NCI-H1417 treated with DMSO at 0.1 percent for 48 hours (cell line): ENCODE measurements around the gene TNNI3K.

ENCODE experiments used
- DNase-seq: peaks from one replicate; lab custom pipeline; 2025; lab: John Stamatoyannopoulos, UW

TNNI3K gene

DNA sequence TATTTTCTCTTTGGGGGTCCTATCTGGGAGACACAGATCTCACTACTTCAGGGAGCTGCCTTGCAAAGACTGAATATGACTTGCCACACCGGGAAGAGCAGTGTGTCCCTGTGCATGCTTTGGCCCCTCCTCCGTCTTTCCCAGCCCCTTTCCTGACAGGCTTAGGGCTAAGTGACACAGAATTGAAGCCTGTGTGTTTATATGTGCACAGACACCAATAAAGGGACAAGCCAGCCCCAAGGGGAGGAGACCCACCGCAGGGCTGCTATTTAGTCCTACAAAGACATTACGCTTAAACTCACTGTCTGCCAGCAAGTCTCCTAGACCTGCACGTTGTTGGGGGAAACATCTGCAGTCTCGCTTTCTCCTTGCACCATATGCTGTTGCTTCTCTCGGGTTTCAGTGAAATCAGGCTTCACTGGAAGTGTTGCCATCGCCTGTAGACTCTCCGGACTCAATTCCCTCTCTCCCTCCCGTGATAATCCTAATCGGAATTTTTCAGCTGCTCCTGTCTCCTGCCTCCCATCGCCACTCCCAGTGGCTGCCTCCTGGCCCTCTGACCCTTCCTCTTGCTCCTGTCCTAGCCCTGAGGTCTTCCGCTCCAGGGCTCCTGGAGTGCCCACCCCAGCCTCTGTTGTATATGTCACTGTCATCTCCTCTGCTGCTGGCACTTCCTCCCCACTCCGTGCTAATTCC, 335.8 kb downstream of the TNNI3K start:
- no peak for DNase-seq

DNA sequence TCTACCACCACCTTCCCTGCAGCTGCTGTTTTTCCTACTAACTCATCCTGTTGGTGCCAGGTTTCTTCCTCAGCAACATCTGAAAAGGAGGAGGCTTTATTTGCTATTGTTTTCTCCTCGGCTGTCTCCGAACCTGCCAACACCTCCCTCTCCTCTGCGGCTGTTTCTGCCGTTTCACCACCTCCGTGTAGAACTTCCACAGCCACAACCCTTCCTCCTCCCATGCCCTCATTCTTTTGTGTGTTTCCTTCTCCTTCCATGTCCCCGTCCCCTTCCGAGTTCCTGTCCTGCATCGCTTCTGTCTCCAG, 336.3 kb downstream of the TNNI3K start:
- no peak for DNase-seq

DNA sequence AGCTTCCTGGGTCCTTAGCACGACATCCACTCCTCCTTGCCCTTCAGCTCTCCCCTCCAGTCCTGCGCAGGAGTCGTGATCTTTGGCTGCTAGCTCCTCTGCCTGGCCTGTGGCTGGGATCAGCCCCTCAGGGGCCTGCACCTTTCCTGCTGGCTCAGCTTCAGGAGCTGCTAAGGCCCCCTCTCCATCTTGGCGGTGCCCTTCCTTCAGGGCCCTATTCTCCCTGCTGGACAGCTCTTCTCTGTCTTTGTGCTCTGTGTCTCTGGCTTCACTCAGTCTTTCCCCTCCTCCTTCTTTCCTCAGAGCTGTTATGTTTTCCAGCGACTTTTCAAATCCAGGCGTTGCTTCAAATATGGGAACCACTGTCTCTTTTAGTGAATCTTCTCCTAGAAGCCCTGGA, 336.7 kb downstream of the TNNI3K start:
- DNase-seq, result no peak

DNA sequence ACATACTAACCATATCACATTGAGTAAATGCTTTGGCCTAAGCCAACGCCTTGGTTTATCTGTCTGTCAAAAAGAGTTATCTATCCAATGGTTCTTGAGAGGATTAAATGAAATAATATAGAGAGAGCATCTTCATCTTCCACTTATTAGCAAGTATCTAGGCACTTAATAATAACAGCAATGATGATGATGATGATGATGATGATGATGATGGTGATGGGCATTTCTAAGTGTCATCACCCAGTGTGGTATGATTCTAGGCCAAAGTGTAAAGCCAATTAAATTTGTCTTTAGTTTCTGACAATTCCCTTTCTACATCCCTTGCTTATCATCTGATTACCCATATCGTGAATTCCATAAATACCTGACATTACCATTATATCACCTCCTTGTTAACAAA, 342.9 kb downstream of the TNNI3K start:
- DNase-seq, result no peak

DNA sequence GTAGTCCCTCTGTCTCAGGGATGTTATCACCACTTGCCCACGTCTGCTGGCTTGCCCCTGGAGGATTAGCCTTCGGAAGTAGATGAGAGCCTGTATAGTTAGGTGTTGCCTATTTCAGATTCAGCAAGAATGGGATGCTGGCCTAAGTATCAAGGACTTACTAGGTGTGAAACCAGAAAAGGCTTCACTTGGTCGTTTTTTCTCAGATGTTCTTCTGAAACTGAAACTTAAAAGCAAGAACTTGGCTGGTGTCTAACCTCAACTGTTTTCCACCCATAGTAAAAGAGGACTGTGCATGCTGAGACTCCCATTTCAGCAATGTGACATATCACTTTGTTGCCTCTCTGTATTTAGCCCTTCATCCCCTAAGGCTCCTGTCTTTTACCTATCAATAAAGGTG, 344.2 kb downstream of the TNNI3K start:
- no peak for DNase-seq

DNA sequence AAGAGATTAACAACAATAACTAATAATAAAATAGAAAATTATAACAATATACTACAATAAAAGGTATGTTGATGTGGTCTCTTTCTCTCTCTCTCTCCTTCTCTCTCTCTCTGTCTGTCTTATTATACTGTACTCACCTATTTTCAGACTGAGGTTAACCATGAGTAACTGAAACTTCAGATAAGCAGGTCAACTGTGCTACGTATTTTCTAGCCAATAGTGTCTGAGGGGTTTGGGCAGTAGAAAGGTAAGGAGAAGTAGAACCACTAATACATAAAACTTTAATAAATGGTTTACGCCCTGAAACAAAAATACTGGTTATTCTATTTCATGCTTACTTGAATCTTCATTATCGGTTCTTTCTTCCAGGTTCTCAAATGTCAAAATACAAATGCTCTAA, 348.2 kb downstream of the TNNI3K start:
- DNase-seq, result no peak

DNA sequence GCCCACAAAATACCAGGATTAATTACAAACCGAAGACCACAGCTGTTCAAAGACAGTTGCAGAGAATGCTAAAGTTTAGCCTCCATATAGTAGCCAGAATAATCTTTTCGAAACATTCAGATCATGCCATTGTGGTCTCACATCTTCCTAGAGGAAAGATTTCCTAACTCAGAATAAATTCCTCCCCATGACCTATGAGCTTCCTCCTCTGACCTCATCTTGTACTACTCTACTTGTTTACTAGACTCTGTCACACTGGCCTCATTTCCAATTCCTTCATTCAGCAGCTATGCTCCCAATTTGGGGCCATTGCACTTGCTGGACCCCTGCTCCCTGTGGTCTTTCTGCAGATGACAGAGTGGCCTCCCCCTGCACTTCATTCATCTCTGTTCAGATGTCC, 349.0 kb downstream of the TNNI3K start:
- no peak for DNase-seq

DNA sequence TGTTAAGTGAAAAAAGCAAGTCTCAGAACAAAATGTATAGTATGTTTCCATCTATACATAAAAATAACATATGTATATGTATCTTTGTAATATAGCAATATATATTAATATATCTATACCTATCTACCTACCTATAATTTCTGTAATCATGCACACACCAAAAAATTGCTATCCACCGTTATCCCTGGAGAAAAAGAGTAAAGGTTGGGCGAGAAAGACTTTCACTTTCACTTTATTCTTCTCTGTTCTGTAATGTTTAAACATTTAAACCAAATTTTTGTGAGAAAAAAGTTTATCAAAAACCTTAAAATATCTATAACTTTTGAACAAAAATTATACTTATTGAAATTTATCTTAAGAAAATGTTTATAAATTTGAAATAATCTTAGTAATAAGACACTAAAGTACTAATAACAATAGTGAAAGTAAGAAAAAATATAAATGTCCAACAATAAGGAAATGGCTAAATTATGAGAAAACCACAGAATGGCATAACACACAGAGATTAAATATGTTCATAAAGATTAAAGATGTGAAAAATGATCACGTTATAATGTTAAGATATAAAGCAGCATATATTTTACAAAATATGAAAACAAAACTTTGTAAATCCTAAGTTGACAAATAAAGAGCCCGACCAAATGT, 351.2 kb downstream of the TNNI3K start:
- DNase-seq, result no peak

DNA sequence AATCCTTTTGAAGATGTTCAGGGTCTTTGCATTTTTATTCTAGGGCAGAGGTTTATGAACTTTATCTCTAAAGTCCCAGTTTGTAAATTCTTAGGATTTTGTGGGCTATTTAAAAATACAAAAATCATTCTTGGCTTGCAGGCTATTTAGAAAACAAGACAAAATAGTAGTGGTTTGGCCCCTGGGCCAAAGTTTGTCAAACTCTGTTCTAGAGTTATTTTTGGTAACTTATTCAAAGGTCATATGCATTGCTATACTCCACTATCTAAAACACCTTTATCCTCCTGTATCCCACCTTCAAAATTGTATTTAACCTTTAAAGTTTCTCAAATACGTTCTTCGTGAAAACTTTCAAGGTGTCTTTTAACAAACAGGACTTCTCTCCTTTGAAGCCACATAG, 352.7 kb downstream of the TNNI3K start:
- no peak for DNase-seq

DNA sequence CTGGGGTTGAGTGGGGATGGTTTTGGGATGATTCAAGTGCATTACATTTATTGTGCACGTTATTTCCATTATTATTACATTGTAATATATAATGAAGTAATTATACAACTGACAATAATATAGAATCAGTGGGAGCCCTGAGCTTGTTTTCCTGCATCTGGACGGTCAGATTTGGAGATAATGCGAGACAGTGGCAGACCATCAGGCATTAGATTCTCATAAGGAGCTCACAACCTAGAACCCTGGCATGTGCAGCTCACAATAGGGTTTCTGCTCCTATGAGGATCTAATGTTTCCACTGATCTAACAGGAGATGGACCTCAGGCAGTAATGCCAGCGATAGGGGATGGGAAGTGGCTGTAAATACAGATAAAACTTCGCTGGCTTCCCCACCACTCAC, 355.1 kb downstream of the TNNI3K start:
- no peak for DNase-seq

DNA sequence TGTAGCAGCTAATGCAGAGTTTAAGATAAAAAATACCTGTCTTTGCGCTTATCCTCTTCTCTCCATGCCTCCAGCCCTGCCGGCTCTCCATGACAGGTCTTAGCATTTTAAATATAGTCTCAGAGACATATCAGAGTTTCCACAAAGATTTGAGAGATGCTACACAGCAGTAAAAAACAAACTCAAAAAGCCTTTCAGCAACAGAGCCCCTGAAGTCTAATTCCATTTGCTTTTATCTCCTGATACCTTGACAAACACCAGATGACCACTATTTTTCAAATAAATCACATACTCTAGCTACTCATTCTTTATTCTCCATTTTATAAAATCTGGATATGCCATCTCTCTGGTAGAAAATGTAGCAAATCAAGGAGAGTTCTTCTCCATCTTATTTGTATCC, 356.8 kb downstream of the TNNI3K start:
- no peak for DNase-seq

DNA sequence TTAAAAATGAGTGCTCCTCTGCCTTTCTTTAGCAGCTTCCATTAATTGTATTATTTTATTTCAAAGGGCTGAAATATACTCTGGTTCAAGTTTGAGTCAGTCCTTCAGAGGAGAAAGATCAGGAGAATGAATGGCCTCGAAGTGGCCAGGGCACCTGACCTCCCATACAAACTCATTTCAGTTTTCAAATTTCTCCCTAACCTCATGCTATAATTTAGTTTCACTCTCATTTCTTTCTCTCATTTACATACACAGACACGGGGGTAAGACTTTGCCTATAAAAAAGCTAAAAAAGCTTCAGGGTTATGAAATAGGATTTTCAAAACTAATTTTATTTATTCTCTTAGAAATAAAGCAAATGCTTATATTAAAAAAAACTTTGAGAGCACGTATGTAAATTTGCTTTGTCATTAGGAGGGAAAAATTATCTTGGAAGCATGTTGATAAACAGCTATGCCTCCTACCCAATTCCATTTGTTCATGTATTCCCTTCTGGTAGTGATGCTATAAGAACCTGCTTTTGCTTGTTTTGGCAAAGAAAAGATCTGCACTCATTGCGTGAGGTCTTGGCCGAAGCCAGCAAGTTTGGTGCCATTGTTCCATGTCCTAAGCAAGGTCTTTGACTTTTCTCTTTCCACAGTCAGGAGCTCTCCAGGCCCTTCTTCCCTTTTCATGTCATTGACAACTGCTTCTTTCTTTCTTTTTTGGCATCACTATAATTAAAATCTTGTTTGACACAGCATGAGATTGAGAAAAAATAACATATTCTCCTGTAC, 357.6 kb downstream of the TNNI3K start:
- DNase-seq, result no peak
